Breast epithelium (tissue), 3 donors: ENCODE data around the gene IL20.

Experiments used
- POLR2A ChIP-seq: fragments of 450-650 bp; IDR thresholded peaks from one replicate; pipeline ENCODE4 v1.6.1; 2016; ENCODE audit warnings: antibody characterized with exemption, mild to moderate bottlenecking, moderate library complexity
- POLR2AphosphoS5 ChIP-seq, 3 donors: sonication (generic); formaldehyde crosslinking; IDR thresholded peaks; one replicate each; pipeline ENCODE4 v1.6.1; 2017; ENCODE audit warnings: antibody characterized with exemption in 3 of 3
- TF ChIP-seq, protein P1 (sequence below), 3 donors: fragments of 450-650 bp; IDR thresholded peaks; one replicate each; pipeline ENCODE4 v1.5.1; 2016 to 2017; ENCODE audit warnings: antibody characterized with exemption in 3 of 3, mild to moderate bottlenecking in 3 of 3, moderate library complexity in 3 of 3

- TF ChIP-seq, protein P1, sequence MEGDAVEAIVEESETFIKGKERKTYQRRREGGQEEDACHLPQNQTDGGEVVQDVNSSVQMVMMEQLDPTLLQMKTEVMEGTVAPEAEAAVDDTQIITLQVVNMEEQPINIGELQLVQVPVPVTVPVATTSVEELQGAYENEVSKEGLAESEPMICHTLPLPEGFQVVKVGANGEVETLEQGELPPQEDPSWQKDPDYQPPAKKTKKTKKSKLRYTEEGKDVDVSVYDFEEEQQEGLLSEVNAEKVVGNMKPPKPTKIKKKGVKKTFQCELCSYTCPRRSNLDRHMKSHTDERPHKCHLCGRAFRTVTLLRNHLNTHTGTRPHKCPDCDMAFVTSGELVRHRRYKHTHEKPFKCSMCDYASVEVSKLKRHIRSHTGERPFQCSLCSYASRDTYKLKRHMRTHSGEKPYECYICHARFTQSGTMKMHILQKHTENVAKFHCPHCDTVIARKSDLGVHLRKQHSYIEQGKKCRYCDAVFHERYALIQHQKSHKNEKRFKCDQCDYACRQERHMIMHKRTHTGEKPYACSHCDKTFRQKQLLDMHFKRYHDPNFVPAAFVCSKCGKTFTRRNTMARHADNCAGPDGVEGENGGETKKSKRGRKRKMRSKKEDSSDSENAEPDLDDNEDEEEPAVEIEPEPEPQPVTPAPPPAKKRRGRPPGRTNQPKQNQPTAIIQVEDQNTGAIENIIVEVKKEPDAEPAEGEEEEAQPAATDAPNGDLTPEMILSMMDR (IDR thresholded peaks at IDR 0.05), result no peak
- TF ChIP-seq POLR2A (no peak), POLR2AphosphoS5 (IDR thresholded peaks at IDR 0.05) (no peak)
Observed at GRCh38 chr1:206872139-206872538, 6.7 kb downstream of the IL20 start.
